Measurements from ENCODE around the gene FKBP1A. TPM values are rescaled to one million over a fixed set of nuclear protein-coding genes. Genes with fewer than 3 reads are reported as not detected.

The FKBP1A gene
- total and polyA plus RNA-seq, 2 donors (not counting 3 experiments of a cell fraction or from before 2014, with no cell fraction given): 968 to 1,972 TPM

GRCh38 chr20:1420066-1420465 is 27.2 kb upstream of the FKBP1A start:
- TF ChIP-seq FOS (IDR thresholded peaks at IDR 0.05; ENCODE audit: borderline replicate concordance, insufficient read depth, low read length) (no peak), CTCF (IDR thresholded peaks at IDR 0.05; ENCODE audit: extremely low read depth in 1 of 2, insufficient read depth in 1 of 2, low read depth in 1 of 2, low read length in 2 of 2) (no peak), MYC (IDR thresholded peaks at IDR 0.05; ENCODE audit: low read depth, low read length) (no peak)
- Histone ChIP-seq H4K20me1 (replicated peaks; ENCODE audit: control insufficient read depth, extremely low read depth, insufficient read depth, low read length) (no peaks in the 10 kb centered on the region), H3K36me3 (ENCODE audit: control insufficient read depth in 2 of 2, extremely low read depth in 1 of 2, insufficient read depth in 2 of 2, low read length in 2 of 2) (no peaks in the 10 kb centered on the region), H3K4me3 (replicated peaks in 1 of 3; ENCODE audit: insufficient read depth in 1 of 3, low read depth in 1 of 3, low read length in 3 of 3) (no peak overlapping the region), H3K4me1 (ENCODE audit: control insufficient read depth, extremely low read depth, insufficient read depth, low read length) (peaks cover 31% of the 10 kb centered on the region), H3K79me2 (ENCODE audit: control insufficient read depth, insufficient read depth, low read length) (no peaks in the 10 kb centered on the region), H3K4me2 (ENCODE audit: insufficient read depth, low read length) (no peak overlapping the region), H3K27me3 (ENCODE audit: control insufficient read depth in 2 of 2, insufficient read depth in 2 of 2, low read length in 2 of 2) (no peaks in the 10 kb centered on the region), H2AFZ (ENCODE audit: low read depth, low read length) (no peak overlapping the region), H3K9me1 (replicated peaks; ENCODE audit: control insufficient read depth, extremely low read depth, insufficient read depth, low read length) (no peaks in the 10 kb centered on the region), H3K27ac (ENCODE audit: insufficient read depth, low read depth, low read length) (no peak overlapping the region), H3K9ac (replicated peaks; ENCODE audit: extremely low read depth, insufficient read depth, low read length) (no peak overlapping the region), H3K9me3 (replicated peaks; ENCODE audit: control insufficient read depth, insufficient read depth, low read length) (peaks cover 3% of the 10 kb centered on the region)
- ChIA-PET CTCF (no interaction called here), POLR2A (no interaction called here)
- DNase-seq (ENCODE audit: low read depth, low spot score) (no peak), FAIRE-seq (no peak)
- intact Hi-C loops (cut with micrococcal nuclease): no loop called here
- no TSS peak for BruUV-seq (replicated peaks)
- dilution Hi-C loops (cut with MboI; ENCODE audit: extremely low pct_ligation_motif_present, low sequenced_read_pairs): no loop called here

- no peaks in the 10 kb centered on the region for H3K79me2 ChIP-seq (ENCODE audit: control insufficient read depth, insufficient read depth, low read length)
- H3K9me1 ChIP-seq (replicated peaks; ENCODE audit: control insufficient read depth, extremely low read depth, insufficient read depth, low read length): no peaks in the 10 kb centered on the region
- peak overlapping the region; percentile 37 for H3K4me2 ChIP-seq (ENCODE audit: insufficient read depth, low read length)
- POLR2A ChIA-PET: interaction anchor here (0.7 kb wide), 1 partner anchor 29 kb away, joined by 3 read pairs; no protein-coding TSS in a partner anchor
- H4K20me1 ChIP-seq (replicated peaks; ENCODE audit: control insufficient read depth, extremely low read depth, insufficient read depth, low read length): no peaks in the 10 kb centered on the region
- TF ChIP-seq CTCF (IDR thresholded peaks at IDR 0.05; ENCODE audit: extremely low read depth in 1 of 2, insufficient read depth in 1 of 2, low read depth in 1 of 2, low read length in 2 of 2): no peak
- no peak for TF ChIP-seq MYC (IDR thresholded peaks at IDR 0.05; ENCODE audit: low read depth, low read length)
- TF ChIP-seq GATA2 (IDR thresholded peaks at IDR 0.05; ENCODE audit: insufficient read depth, insufficient read length, low read depth, low read length): no peak
- TF ChIP-seq POLR2AphosphoS5 (IDR thresholded peaks at IDR 0.05; ENCODE audit: insufficient read depth, low read depth, low read length): peak; percentile 68
- TF ChIP-seq FOS (IDR thresholded peaks at IDR 0.05; ENCODE audit: borderline replicate concordance, insufficient read depth, low read length): peak; percentile 42
- H3K4me1 ChIP-seq (ENCODE audit: control insufficient read depth, extremely low read depth, insufficient read depth, low read length): peaks cover 31% of the 10 kb centered on the region
- intact Hi-C loops (cut with micrococcal nuclease) (loop anchor here (1.0 kb wide), 1 partner anchor 16 kb away; no protein-coding TSS in a partner anchor), dilution Hi-C loops (cut with MboI; ENCODE audit: extremely low pct_ligation_motif_present, low sequenced_read_pairs) (no loop called here)
- CTCF ChIA-PET: interaction anchor here (0.8 to 0.9 kb wide), 6 partner anchors 9 to 25 kb away, joined by 3 to 6 read pairs (median 4); partner anchors contain the start of gene FKBP1A
- DNase-seq (ENCODE audit: low read depth, low spot score) (peak; percentile 65), FAIRE-seq (peak; percentile 85)
- no TSS peak for BruUV-seq (replicated peaks)
- H2AFZ ChIP-seq (ENCODE audit: low read depth, low read length): peak overlapping the region; percentile 61
- H3K36me3 ChIP-seq (ENCODE audit: control insufficient read depth in 2 of 2, extremely low read depth in 1 of 2, insufficient read depth in 2 of 2, low read length in 2 of 2): no peaks in the 10 kb centered on the region
- H3K27me3 ChIP-seq (ENCODE audit: control insufficient read depth in 2 of 2, insufficient read depth in 2 of 2, low read length in 2 of 2): no peaks in the 10 kb centered on the region
- H3K27ac ChIP-seq (ENCODE audit: insufficient read depth, low read depth, low read length): peak overlapping the region; percentile 42
- no peak overlapping the region for H3K4me3 ChIP-seq (replicated peaks in 1 of 3; ENCODE audit: insufficient read depth in 1 of 3, low read depth in 1 of 3, low read length in 3 of 3)
- H3K9ac ChIP-seq (replicated peaks; ENCODE audit: extremely low read depth, insufficient read depth, low read length): no peak overlapping the region
- peaks cover 3% of the 10 kb centered on the region for H3K9me3 ChIP-seq (replicated peaks; ENCODE audit: control insufficient read depth, insufficient read depth, low read length)
Measured at GRCh38 chr20:1418350-1418749, 25.5 kb upstream of the FKBP1A start.

Data from endothelial cell of umbilical vein (primary cell).